Duodenal mucosa (tissue), 2 donors: Measurements from ENCODE around the gene SREBF1.

ENCODE experiments used
- H3K27ac ChIP-seq: one replicate; pipeline ENCODE4 v1.7.0; 2013; ENCODE audit warnings: low read depth, low read length
- H3K27me3 ChIP-seq, 2 donors: one replicate each; pipeline ENCODE4 v1.7.0; 2013; ENCODE audit warnings: low read length in 2 of 2, control low read depth in 1 of 2; ENCODE audit not compliant: insufficient read depth in 2 of 2, control insufficient read depth in 1 of 2
- H3K36me3 ChIP-seq, 2 donors: one replicate each; pipeline ENCODE4 v1.7.0; 2013; ENCODE audit warnings: low read length in 2 of 2, control low read depth in 1 of 2; ENCODE audit not compliant: insufficient read depth in 2 of 2, control insufficient read depth in 1 of 2
- H3K4me1 ChIP-seq, 2 donors: one replicate each; pipeline ENCODE4 v1.7.0; 2013; ENCODE audit warnings: low read length in 2 of 2, control low read depth in 1 of 2; ENCODE audit not compliant: insufficient read depth in 2 of 2, control insufficient read depth in 1 of 2
- H3K4me3 ChIP-seq, 2 donors: one replicate each; pipeline ENCODE4 v1.7.0; 2013; ENCODE audit warnings: low read length in 2 of 2, low read depth in 1 of 2
- H3K9ac ChIP-seq, 2 donors: one replicate each; pipeline ENCODE4 v1.7.0; 2013; ENCODE audit warnings: low read length in 2 of 2, low read depth in 1 of 2
- H3K9me3 ChIP-seq, 2 donors: one replicate each; pipeline ENCODE4 v1.7.0; 2013; ENCODE audit warnings: low read length in 2 of 2, control low read depth in 1 of 2; ENCODE audit not compliant: control insufficient read depth in 1 of 2

SREBF1 gene

DNA sequence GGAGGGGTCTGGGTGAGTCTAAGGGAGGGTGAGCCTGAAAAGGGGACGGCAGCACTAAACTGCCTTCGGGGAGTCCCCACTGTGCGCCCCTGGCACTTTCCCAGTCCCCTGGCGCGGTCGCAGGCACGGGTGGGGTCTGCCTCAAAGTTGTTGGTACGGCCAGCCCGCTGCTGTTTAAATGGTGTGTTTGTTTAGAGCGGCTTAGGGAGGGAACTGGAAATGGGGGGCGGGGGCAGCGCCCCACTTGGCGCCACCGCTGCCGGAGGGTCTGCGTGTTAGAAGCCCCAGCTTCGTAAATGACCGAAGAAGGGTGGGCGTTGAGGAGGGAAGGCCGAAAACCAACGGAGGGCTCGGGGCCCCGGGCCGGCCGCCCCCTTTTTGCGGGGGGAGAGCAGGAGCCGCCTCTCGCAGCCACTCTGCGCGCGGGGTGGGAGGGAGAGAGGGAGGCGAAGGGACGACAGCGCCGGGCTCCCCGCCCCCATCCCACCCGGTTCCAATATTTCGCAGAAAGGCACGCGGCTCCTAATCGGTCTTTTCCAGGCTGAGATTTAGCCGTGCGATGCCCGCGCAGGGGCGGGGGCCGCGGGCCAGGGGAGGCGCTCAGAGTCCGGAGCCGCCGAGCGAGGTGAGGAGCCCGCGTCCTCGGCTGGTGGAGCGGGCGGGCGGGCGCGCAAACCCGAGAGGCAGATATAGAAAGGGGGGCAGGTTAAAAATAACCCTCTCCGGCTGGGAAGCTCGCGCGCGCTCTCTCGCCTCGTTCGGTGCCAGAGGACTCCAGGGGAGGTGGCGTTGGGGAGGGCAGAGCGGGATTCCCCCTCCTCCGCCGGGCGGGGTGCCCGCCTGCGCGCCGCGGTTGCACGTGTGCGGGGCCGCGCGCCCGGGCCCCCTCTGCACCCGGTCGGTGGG lies 54.9 kb downstream of the SREBF1 start:
- H3K27me3 ChIP-seq: no peaks in the 10 kb centered on the region
- H3K27ac ChIP-seq: no peak overlapping the region
- H3K36me3 ChIP-seq: no peaks in the 10 kb centered on the region
- H3K9ac ChIP-seq: no peak overlapping the region
- peaks cover 18 to 30% of the 10 kb centered on the region in 2 donors for H3K4me1 ChIP-seq
- H3K9me3 ChIP-seq: no peaks in the 10 kb centered on the region
- peak overlapping the region; percentile 35 to 43 for H3K4me3 ChIP-seq

DNA sequence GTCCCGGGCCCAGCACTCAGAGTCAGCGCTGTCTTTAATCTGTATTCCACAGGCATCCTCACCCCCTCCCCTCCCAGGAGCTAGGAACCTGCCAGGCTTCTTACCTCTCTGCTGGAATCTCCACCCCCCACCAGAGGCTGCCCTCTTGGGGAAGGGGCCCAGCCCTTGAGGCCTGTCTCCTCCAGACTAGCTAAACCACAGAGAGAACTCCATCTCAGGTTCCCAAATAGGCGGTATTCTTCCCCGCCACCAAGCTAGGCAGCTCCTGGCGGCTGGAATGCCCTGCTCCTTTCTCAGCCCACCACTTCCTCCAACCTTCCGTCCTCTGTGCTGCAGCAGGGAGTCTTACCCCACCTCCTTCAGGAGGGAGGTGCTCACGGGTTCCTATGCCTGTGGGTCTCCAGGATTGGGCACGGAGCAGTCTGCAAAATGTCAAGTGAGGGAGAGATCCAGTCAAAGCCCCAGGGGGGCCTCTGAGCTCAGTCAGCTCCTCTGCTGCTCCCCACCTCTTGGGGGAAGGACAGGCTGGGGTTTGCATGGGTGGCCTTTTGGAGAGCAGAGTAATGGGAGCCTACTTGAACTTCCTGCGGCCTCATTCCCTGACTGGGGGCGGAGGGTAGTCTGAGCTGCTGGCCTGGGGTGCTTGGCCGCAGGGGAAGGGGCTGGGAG lies 55.7 kb downstream of the SREBF1 start:
- H3K9ac ChIP-seq: no peak overlapping the region
- H3K36me3 ChIP-seq: no peaks in the 10 kb centered on the region
- peak overlapping the region in 1 of 2 donors; percentile 3 for H3K4me3 ChIP-seq
- peaks cover 18 to 30% of the 10 kb centered on the region in 2 donors for H3K4me1 ChIP-seq
- no peak overlapping the region for H3K27ac ChIP-seq
- H3K9me3 ChIP-seq: no peaks in the 10 kb centered on the region
- no peaks in the 10 kb centered on the region for H3K27me3 ChIP-seq

DNA sequence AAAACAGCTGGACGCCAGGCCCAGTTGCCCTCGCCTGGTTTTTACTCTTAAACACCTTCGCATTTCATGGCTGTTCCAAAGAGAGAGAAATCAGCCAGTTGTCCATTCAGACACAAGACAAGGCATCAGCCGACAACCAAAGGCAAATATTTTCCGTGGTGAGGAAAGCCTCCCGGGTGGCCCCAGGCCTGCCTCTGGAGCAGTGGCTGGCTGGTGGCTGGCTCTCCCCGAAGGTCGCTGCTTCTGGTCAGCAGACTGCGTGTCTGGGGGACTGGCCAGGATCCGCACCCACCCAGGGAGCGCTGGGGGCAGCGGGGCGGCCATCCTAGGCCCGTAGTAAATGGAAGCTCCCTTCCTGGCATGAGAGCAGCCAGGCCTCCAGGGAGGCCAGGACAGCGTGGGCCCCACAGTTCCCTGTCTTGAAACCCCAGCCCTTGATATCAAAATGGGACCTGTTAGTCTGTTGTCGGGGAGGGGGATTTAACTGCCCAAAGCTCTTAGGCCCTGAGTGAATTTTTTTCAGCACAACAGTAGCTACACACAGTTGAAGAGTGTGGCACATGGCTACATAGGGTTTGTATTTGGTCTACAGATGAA lies 57.7 kb downstream of the SREBF1 start:
- no peaks in the 10 kb centered on the region for H3K36me3 ChIP-seq
- peaks cover 13 to 18% of the 10 kb centered on the region in 2 donors for H3K4me1 ChIP-seq
- no peaks in the 10 kb centered on the region for H3K27me3 ChIP-seq
- no peak overlapping the region for H3K27ac ChIP-seq
- no peak overlapping the region for H3K4me3 ChIP-seq
- H3K9me3 ChIP-seq: no peaks in the 10 kb centered on the region
- H3K9ac ChIP-seq: no peak overlapping the region

DNA sequence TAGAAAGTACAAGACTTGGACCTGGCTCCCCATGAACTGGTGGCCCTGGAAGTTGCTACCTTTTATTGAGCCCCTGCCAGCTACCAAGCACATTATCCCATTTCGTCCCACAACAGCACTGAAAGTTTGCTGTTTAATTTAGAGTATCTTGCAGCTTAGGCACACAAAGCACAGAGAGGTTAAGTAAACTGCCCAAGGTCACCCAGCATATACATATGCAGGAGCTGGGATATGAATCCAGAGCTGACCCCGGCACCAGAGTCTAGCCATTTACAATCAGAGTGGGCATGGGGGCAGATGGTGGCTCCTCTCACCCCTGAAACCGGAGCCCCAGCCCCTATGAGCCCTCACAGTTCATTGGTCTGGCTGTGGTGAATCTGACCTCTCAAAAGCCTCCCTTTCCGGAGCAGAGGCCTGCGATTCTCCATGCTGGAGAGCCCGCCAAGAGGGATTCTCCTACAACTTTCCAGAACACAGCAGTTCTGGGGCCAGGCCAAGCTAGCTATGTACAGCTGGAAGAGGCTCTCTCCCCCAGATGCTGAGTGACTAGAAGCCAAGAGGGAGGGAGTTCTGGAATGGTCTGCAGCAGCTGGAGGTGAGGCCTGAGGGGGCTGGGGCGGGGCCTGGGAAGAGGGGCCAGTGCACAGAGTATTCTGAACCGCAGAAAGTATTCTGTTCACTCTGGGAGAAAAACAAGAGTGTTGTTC lies 58.3 kb downstream of the SREBF1 start:
- no peaks in the 10 kb centered on the region for H3K27me3 ChIP-seq
- H3K4me1 ChIP-seq: peaks cover 10 to 14% of the 10 kb centered on the region in 2 donors
- H3K27ac ChIP-seq: no peak overlapping the region
- H3K36me3 ChIP-seq: no peaks in the 10 kb centered on the region
- no peak overlapping the region for H3K9ac ChIP-seq
- no peaks in the 10 kb centered on the region for H3K9me3 ChIP-seq
- H3K4me3 ChIP-seq: no peak overlapping the region

DNA sequence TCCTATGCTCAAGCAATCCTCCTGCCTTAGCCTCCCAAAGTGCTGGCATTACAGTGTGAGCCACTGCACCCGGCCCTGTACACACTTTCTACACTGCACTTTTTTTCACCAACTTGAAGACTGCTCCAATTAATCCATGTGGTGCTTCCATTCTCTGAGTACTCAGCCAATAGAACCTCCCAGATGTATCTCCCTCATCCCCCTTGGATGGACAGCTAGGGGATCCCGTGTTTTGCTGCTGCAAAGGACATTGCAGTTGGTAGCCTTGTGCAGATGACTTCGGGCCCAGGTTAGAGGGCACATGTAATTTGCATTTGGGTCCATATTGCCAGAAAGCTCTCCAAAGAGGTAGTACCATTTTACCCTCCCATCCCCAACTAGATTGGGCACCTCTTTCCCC lies 59.9 kb downstream of the SREBF1 start:
- Histone ChIP-seq H3K4me1 (peaks cover 10 to 14% of the 10 kb centered on the region in 2 donors), H3K27ac (no peak overlapping the region), H3K9ac (no peak overlapping the region), H3K9me3 (no peaks in the 10 kb centered on the region), H3K27me3 (no peaks in the 10 kb centered on the region), H3K4me3 (no peak overlapping the region), H3K36me3 (no peaks in the 10 kb centered on the region)

DNA sequence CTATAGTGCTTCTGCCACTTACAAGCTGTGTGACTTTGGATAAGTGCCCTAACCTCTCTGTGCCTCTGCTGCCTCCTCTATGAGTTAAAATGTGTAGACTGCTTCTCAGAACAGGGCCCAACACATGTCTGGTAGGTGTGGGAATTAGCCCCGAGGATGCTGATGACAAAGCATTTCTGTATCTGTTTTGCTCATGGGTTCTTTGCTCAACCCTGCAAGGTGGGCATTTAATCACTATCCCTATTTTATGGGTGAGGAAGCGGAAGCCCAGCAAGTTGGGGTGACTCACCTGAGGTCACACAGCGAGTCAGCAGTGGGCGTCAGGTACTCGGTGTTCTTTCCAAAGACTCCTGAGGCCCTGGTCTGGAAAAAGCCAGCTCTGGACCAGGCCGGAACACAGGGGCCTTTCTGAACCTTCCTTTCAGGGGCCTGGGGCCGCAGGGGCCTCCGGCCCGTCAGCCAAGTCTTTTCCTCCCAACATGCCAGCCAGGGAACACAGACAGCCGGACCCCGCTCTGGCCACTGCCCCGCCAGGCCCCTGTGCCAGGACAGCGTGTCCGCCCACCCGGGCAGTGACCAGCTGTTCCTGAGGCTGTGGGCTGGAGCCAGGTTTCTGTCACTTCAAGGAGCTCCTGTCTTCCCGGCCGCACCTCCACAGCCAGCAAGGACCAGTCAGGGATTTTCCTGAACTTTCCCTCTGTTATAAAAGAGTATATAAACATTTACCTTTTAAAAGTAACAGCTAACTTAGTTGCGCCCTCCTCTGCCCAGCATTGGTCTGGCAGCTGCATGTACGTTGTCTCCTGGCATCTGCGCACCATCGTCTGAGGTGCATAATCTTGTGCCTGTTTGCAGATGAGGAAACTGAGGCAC lies 62.5 kb downstream of the SREBF1 start:
- peaks cover 3 to 7% of the 10 kb centered on the region in 2 donors for H3K4me1 ChIP-seq
- no peak overlapping the region for H3K27ac ChIP-seq

DNA sequence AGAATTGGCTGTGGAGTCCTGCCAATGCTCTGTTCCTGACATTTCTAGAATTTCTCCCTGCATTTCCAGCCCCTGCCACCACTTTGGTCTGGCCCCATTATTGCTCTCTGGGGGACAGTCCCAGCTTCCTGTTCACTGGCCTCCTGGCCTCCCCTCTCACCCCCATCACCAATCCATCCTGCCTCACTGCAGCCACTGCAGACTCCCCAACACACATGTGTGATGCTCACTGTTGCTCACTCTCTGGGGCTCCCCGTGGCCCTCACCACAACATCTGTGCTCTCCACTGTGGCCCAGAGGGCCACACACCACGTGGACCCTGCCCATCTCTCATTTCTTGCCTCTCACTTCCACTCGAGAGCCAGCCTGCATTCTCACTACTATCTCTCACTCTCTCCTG lies 64.6 kb downstream of the SREBF1 start:
- no peak overlapping the region for H3K27ac ChIP-seq
- H3K9ac ChIP-seq: no peak overlapping the region
- H3K4me1 ChIP-seq: peaks cover 6 to 8% of the 10 kb centered on the region in 2 donors
- no peaks in the 10 kb centered on the region for H3K36me3 ChIP-seq
- no peak overlapping the region for H3K4me3 ChIP-seq
- H3K9me3 ChIP-seq: no peaks in the 10 kb centered on the region
- H3K27me3 ChIP-seq: no peaks in the 10 kb centered on the region

More for the DNA sequence above, 62.5 kb downstream of the SREBF1 start:
- Histone ChIP-seq H3K27me3 (no peaks in the 10 kb centered on the region), H3K4me3 (no peak overlapping the region), H3K9me3 (no peaks in the 10 kb centered on the region), H3K9ac (peak overlapping the region in 1 of 2 donors; percentile 11), H3K36me3 (no peaks in the 10 kb centered on the region)

DNA sequence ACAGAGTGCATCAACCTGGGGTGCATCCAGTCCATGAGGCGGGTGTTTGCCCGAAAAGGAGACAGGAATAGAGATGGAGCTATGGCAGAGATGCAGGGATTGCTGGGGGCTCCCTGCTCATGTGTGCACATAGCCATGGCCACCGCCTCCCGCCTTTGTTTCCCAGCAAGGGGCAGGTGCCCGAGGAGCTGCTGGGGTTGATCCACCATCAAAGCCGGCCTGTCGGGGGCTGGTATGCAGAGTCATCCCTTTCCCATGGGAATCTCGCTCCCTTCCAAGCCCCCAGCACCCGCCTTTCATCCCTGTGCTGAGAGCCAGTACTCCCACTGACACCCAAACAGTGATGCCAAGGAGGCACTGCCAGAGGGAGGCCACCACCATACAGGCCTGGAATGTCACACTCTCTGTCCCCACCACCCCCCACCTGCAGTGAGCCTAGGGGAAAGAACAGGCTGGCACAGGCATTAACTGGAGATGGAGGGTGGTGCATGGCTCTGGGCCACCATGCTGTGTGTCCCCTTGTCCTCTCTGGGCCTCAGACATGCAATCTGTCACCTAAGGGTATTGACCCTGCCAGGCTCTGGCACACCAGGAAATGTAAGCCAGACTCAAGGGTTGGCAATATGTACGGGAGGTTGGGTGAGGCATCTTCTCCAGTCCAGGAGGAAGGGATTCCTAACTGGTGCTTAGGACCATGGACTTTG lies 65.1 kb downstream of the SREBF1 start:
- no peak overlapping the region for H3K27ac ChIP-seq
- no peaks in the 10 kb centered on the region for H3K9me3 ChIP-seq
- H3K9ac ChIP-seq: no peak overlapping the region
- no peak overlapping the region for H3K4me3 ChIP-seq
- H3K4me1 ChIP-seq: peaks cover 6 to 14% of the 10 kb centered on the region in 2 donors
- H3K36me3 ChIP-seq: no peaks in the 10 kb centered on the region
- H3K27me3 ChIP-seq: no peaks in the 10 kb centered on the region

DNA sequence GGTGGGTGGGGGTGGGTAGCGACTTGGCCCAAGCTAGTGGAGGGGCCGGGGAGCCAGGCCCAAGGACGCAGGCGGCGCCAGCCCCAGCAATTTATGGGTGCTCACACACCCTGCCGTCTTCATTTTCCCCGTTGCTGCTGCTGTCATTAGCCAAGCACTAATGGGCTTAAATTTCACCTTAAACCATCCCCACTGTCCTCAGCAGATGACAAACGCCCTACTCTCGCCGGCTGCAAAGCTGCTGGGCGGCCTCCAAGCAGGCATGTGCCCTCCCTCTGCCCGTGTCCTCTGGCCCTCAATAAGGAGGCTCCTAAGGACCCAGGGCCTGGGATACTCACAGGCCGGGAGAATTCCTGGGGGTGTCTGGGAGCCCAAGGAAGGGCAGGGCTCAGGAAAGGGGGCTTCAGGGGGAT lies 66.1 kb downstream of the SREBF1 start:
- Histone ChIP-seq H3K27me3 (no peaks in the 10 kb centered on the region), H3K27ac (no peak overlapping the region), H3K4me3 (no peak overlapping the region), H3K36me3 (peaks cover 0 to 2% of the 10 kb centered on the region in 2 donors), H3K4me1 (peaks cover 12 to 16% of the 10 kb centered on the region in 2 donors), H3K9me3 (no peaks in the 10 kb centered on the region), H3K9ac (no peak overlapping the region)
